CD4-positive, alpha-beta memory T cell (primary cell): Measurements from ENCODE around the gene GPC6. TPM values are rescaled to one million over a fixed set of nuclear protein-coding genes. Genes with fewer than 3 reads are reported as not detected.

Experiments
- CTCF ChIA-PET: fragments of 350-600 bp; sonication (Branson Sonifier 250); formaldehyde crosslinking; loops from one replicate; lab custom pipeline; 2021; ENCODE audit warnings: inconsistent platforms; ENCODE audit not compliant: partially characterized antibody; lab: Charles Lee
- POLR2A ChIA-PET: fragments of 350-600 bp; sonication (Branson Sonifier 250); formaldehyde crosslinking; loops from one replicate; lab custom pipeline; 2021; ENCODE audit not compliant: partially characterized antibody; lab: Charles Lee
- DNase-seq, 5 donors: peaks; one replicate each; pipeline versions ENCODE4 v3.0.0 to v3.0.0-alpha.2; 2020 to 2022; ENCODE audit warnings: mixed read lengths in 1 of 5
- H3K27ac ChIP-seq: one replicate; pipeline ENCODE4 v1.7.0; 2013; ENCODE audit warnings: low read depth, low read length
- H3K27me3 ChIP-seq: 2 replicates; pipeline ENCODE4 v1.7.0; 2013; ENCODE audit warnings: mild to moderate bottlenecking, low read length, moderate library complexity; ENCODE audit not compliant: insufficient read depth
- H3K36me3 ChIP-seq: 2 replicates; pipeline ENCODE4 v1.7.0; 2013; ENCODE audit warnings: mild to moderate bottlenecking, low read length, moderate library complexity; ENCODE audit not compliant: insufficient read depth
- H3K4me1 ChIP-seq: 2 replicates; pipeline ENCODE4 v1.7.0; 2013; ENCODE audit warnings: mild to moderate bottlenecking, low read length, moderate library complexity; ENCODE audit not compliant: insufficient read depth
- H3K4me3 ChIP-seq, 2 donors: one replicate each; pipeline ENCODE4 v1.7.0; 2013; ENCODE audit warnings: low read length in 2 of 2, mild to moderate bottlenecking in 1 of 2
- H3K9me3 ChIP-seq, 2 donors: one replicate each; pipeline ENCODE4 v1.7.0; 2013; ENCODE audit warnings: low read length in 2 of 2, control low read depth in 1 of 2; ENCODE audit not compliant: control insufficient read depth in 1 of 2
- H3K27ac Mint-ChIP-seq, 7 donors: one replicate each; pipeline ENCODE4 v1.8.0; 2020 to 2021; ENCODE audit warnings: mixed read lengths in 7 of 7, mild to moderate bottlenecking in 6 of 7, inconsistent platforms in 3 of 7, moderate library complexity in 3 of 7
- H3K27me3 Mint-ChIP-seq, 2 donors: one replicate each; pipeline ENCODE4 v1.8.0; 2020 to 2021; ENCODE audit warnings: mixed read lengths in 2 of 2
- H3K36me3 Mint-ChIP-seq, 2 donors: one replicate each; pipeline ENCODE4 v1.8.0; 2020 to 2021; ENCODE audit warnings: mixed read lengths in 2 of 2, inconsistent platforms in 1 of 2, mild to moderate bottlenecking in 1 of 2
- H3K4me1 Mint-ChIP-seq, 4 donors: one replicate each; pipeline ENCODE4 v1.8.0; 2020 to 2021; ENCODE audit warnings: mixed read lengths in 4 of 4, mild to moderate bottlenecking in 1 of 4
- H3K4me3 Mint-ChIP-seq, 8 donors: one replicate each; pipeline ENCODE4 v1.8.0; 2020 to 2021; ENCODE audit warnings: mixed read lengths in 8 of 8, mild to moderate bottlenecking in 7 of 8, moderate library complexity in 6 of 8, inconsistent platforms in 3 of 8
- H3K9me3 Mint-ChIP-seq, 8 donors: one replicate each; pipeline ENCODE4 v1.8.0; 2020 to 2021; ENCODE audit warnings: mixed read lengths in 8 of 8, mild to moderate bottlenecking in 5 of 8, inconsistent platforms in 3 of 8, moderate library complexity in 1 of 8
- intact Hi-C: fragments of 100-400 bp; cut with micrococcal nuclease; formaldehyde crosslinking; loops from one replicate; pipeline ENCODE4 v1.15.1; 2023
- polyA plus RNA-seq, 2 donors: library from polyadenylated mRNA; unstranded; fragments of 300-500 nt; fragmentation: Illumina TruSeq; gene quantifications; one replicate each; pipeline ENCODE4 v1.2.3, GENCODE V29; 2021
- total RNA-seq, 2 experiments: library from RNA; stranded (reverse); gene quantifications; one replicate each; pipeline ENCODE4 v1.2.3, GENCODE V29; 2021

GPC6 gene
- total and polyA plus RNA-seq, 4 experiments from 2014 or later = not detected

DNA sequence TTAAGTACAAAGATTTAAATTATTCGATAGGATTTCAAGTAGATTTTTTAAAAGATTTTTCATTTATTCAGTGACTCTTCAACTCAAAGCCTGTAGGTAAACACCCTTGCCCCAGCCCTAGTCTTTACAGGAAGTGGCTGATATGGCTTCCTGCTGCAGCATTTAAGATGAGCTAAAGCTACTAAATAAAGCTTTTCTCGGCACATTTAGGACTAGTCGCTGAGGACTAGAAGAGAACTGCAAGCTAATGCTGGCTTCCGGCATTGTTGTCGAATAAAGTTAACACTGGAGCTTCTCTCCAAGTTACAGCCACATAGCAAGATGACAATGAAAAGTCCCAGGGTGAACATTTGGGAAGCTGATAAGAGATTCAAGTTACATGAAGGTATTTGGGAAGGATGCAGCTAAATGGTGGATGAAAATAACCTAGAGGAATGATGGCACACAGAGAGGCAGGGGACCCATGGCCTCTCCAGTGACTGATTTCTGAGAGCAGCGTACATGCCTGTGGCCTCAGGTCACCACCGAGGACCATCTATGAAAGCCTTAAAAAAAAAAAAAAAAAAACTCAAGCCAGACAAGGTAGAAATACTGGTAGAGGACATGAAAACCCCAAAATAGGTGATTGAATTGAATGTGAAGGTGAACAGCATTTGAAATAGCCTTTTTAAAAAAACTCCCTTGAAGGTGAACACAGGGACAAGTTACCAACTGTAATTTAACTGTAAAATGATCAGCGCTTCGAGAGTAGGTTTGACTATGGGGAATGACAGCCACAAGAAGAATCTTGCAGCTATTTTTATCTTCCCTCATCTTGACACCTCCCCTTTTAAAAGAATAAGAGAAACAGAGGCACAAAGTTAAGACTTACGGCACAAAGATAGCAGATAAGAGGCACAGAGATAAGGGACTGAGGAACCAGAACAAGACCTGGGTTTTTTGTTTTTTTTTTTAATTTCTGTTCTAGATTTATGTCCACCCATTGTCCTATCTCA is 1097.5 kb downstream of the GPC6 start:
- Histone ChIP-seq H3K27ac (no peak overlapping the region), H3K27me3 (no peaks in the 10 kb centered on the region), H3K4me1 (peaks cover 60% of the 10 kb centered on the region), H3K36me3 (no peaks in the 10 kb centered on the region), H3K9me3 (no peaks in the 10 kb centered on the region), H3K4me3 (peak overlapping the region in 1 of 2 donors; percentile 5)
- ChIA-PET CTCF (interaction anchor here (0.7 to 2.1 kb wide), 10 partner anchors 10 to 84 kb away, joined by 3 to 29 read pairs (median 4); no protein-coding TSS in a partner anchor), POLR2A (interaction anchor here (0.6 to 1.9 kb wide), 6 partner anchors 9 to 272 kb away, joined by 3 to 28 read pairs (median 4); partner anchors contain the start of gene TGDS)
- Mint-ChIP-seq H3K27ac (peak overlapping the region; percentile 84 to 97 (median 91)), H3K9me3 (peaks cover 0 to 16% (median 7%) of the 10 kb centered on the region in 8 donors), H3K36me3 (peaks cover 4 to 8% of the 10 kb centered on the region in 2 donors), H3K4me3 (peak overlapping the region; percentile 67 to 90 (median 78)), H3K4me1 (peaks cover 43 to 71% (median 53%) of the 10 kb centered on the region in 4 donors), H3K27me3 (no peaks in the 10 kb centered on the region)
- intact Hi-C loops = loop anchor here (1.0 to 10.0 kb wide), 4 partner anchors 69 to 1353 kb away; partner anchors contain the start of genes DNAJC3 and TGDS
- peak; percentile 64 to 71 (median 66) for DNase-seq

DNA sequence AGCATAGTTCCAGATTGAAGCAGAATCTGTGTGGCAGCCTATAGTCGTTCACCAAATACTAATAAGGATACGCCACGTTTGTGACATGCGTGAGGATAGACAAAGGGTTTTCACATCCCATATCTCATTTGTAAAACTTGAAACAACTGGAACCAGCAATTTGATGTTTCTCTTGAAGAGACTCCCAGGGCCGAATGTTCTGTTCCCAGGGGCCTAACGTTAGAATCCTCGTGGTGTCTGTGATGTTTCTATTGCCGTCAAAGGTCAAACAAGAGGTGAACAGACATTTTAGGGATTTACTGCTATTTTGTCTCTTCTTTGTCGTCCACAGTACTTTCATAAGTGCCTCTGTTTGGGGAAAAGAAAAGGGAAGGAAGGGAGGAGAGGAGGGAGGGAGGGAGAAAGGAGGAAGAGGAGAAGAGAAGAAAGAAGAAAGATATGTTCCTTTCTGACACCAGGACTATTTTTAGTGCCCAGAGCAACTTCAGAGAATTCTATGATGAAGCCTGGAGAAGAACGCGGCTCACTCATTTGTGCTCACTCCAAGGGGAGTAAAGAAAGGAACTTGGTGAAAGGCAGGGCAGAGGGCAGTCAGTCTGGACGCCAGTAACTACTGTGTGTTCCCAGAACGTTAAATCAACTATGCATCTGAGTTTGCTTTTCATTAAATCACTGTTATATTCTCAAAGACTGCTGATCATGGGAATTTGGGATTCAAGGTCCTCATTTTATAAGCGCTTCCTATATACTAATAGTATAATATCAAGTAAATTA is 1098.3 kb downstream of the GPC6 start:
- H3K9me3 ChIP-seq = no peaks in the 10 kb centered on the region
- Mint-ChIP-seq H3K4me1 (peaks cover 47 to 80% (median 62%) of the 10 kb centered on the region in 4 donors), H3K27me3 (peaks cover 2% of the 10 kb centered on the region in 2 donors), H3K4me3 (peak overlapping the region in 3 of 8 donors; percentile 12 to 90 (median 72)), H3K36me3 (peaks cover 4 to 8% of the 10 kb centered on the region in 2 donors), H3K27ac (peak overlapping the region in 5 of 7 donors; percentile 35 to 97 (median 90)), H3K9me3 (peaks cover 0 to 16% (median 7%) of the 10 kb centered on the region in 8 donors)
- intact Hi-C loops = loop anchor here (5.0 to 10.0 kb wide), 3 partner anchors 70 to 1352 kb away; partner anchors contain the start of genes DNAJC3 and TGDS
- no peaks in the 10 kb centered on the region for H3K36me3 ChIP-seq
- ChIA-PET CTCF (interaction anchor here (0.8 to 2.1 kb wide), 3 partner anchors 18 to 22 kb away, joined by 3 to 29 read pairs (median 3); no protein-coding TSS in a partner anchor), POLR2A (no interaction called here)
- H3K4me3 ChIP-seq = no peak overlapping the region
- H3K4me1 ChIP-seq = peaks cover 69% of the 10 kb centered on the region
- DNase-seq = no peak
- no peak overlapping the region for H3K27ac ChIP-seq
- no peaks in the 10 kb centered on the region for H3K27me3 ChIP-seq

- H3K9me3 Mint-ChIP-seq = peaks cover 0 to 16% (median 7%) of the 10 kb centered on the region in 8 donors
- H3K27me3 Mint-ChIP-seq = peaks cover 2 to 3% of the 10 kb centered on the region in 2 donors
- H3K27ac ChIP-seq = no peak overlapping the region
- DNase-seq = no peak
- intact Hi-C loops = loop anchor here (10.0 kb wide), 1 partner anchor 71 kb away; no protein-coding TSS in a partner anchor
- ChIA-PET POLR2A (no interaction called here), CTCF (interaction anchor here (0.8 to 2.5 kb wide), 3 partner anchors 11 to 21 kb away, joined by 3 to 6 read pairs (median 3); no protein-coding TSS in a partner anchor)
- no peaks in the 10 kb centered on the region for H3K27me3 ChIP-seq
- H3K4me3 Mint-ChIP-seq = peak overlapping the region in 3 of 8 donors; percentile 20 to 54 (median 30)
- no peaks in the 10 kb centered on the region for H3K9me3 ChIP-seq
- peaks cover 4 to 8% of the 10 kb centered on the region in 2 donors for H3K36me3 Mint-ChIP-seq
- no peak overlapping the region for H3K4me3 ChIP-seq
- H3K36me3 ChIP-seq = no peaks in the 10 kb centered on the region
- H3K4me1 ChIP-seq = peaks cover 76% of the 10 kb centered on the region
- H3K4me1 Mint-ChIP-seq = peaks cover 53 to 87% (median 69%) of the 10 kb centered on the region in 4 donors
- peak overlapping the region in 3 of 7 donors; percentile 5 to 85 (median 37) for H3K27ac Mint-ChIP-seq
Observed at GRCh38 chr13:94325650-94326049, 1099.0 kb downstream of the GPC6 start.

- Mint-ChIP-seq H3K4me3 (peak overlapping the region; percentile 34 to 85 (median 78)), H3K27me3 (peaks cover 9 to 13% of the 10 kb centered on the region in 2 donors), H3K36me3 (peaks cover 4 to 8% of the 10 kb centered on the region in 2 donors), H3K9me3 (peaks cover 0 to 15% (median 5%) of the 10 kb centered on the region in 8 donors), H3K27ac (peak overlapping the region in 6 of 7 donors; percentile 3 to 77 (median 50)), H3K4me1 (peaks cover 55 to 92% (median 78%) of the 10 kb centered on the region in 4 donors)
- peak in 3 of 5 donors; percentile 36 to 43 (median 38) for DNase-seq
- Histone ChIP-seq H3K4me3 (peak overlapping the region in 1 of 2 donors; percentile 7), H3K9me3 (no peaks in the 10 kb centered on the region), H3K27me3 (no peaks in the 10 kb centered on the region), H3K4me1 (peaks cover 86% of the 10 kb centered on the region), H3K36me3 (no peaks in the 10 kb centered on the region), H3K27ac (no peak overlapping the region)
- CTCF ChIA-PET = interaction anchor here (0.9 to 2.5 kb wide), 4 partner anchors 13 to 43 kb away, joined by 3 to 6 read pairs (median 4); no protein-coding TSS in a partner anchor
- intact Hi-C loops = loop anchor here (10.0 kb wide), 1 partner anchor 73 kb away; no protein-coding TSS in a partner anchor
- POLR2A ChIA-PET = interaction anchor here (0.8 to 1.9 kb wide), 4 partner anchors 9 to 269 kb away, joined by 3 to 8 read pairs (median 4); partner anchors contain the start of gene TGDS
Observed at GRCh38 chr13:94327318-94327717, 1100.7 kb downstream of the GPC6 start.

GRCh38 chr13:94328381-94329041 is 1101.9 kb downstream of the GPC6 start:
- Mint-ChIP-seq H3K4me1 (peaks cover 48 to 85% (median 71%) of the 10 kb centered on the region in 4 donors), H3K36me3 (peaks cover 4% of the 10 kb centered on the region in 2 donors), H3K4me3 (peak overlapping the region in 5 of 8 donors; percentile 43 to 85 (median 75)), H3K27me3 (peaks cover 14% of the 10 kb centered on the region in 2 donors), H3K27ac (peak overlapping the region in 1 of 7 donors; percentile 48), H3K9me3 (peaks cover 0 to 9% (median 5%) of the 10 kb centered on the region in 8 donors)
- Histone ChIP-seq H3K9me3 (no peaks in the 10 kb centered on the region), H3K36me3 (no peaks in the 10 kb centered on the region), H3K4me3 (no peak overlapping the region), H3K27ac (no peak overlapping the region), H3K4me1 (peaks cover 76% of the 10 kb centered on the region), H3K27me3 (no peaks in the 10 kb centered on the region)
- DNase-seq = no peak
- ChIA-PET CTCF (interaction anchor here (0.7 to 2.1 kb wide), 5 partner anchors 14 to 289 kb away, joined by 3 to 5 read pairs (median 3); no protein-coding TSS in a partner anchor), POLR2A (interaction anchor here (1.1 to 1.4 kb wide), 2 partner anchors 11 to 13 kb away, joined by 3 read pairs; no protein-coding TSS in a partner anchor)
- intact Hi-C loops = loop anchor here (10.0 kb wide), 1 partner anchor 74 kb away; no protein-coding TSS in a partner anchor
